HG03469 (cell line): Measurements from ENCODE around the gene PRKCZ.

Source experiments
- ATAC-seq: cut with Tn5 transposase; IDR thresholded peaks from one replicate; pipeline ENCODE4 v1.9.1; 2021; ENCODE audit warnings: mild to moderate bottlenecking, moderate library complexity, moderate number of reproducible peaks; ENCODE audit not compliant: unreplicated experiment

Gene PRKCZ

GRCh38 chr1:2049718-2050431 lies at the start of gene PRKCZ:
TSS of gene PRKCZ (plus strand) at chr1:2050411. CDS start at chr1:2050631, 220 bp downstream.
- peak; percentile 68 for ATAC-seq

GRCh38 chr1:2000432-2000831 lies 49.8 kb upstream of the PRKCZ start:
- no peak for ATAC-seq

GRCh38 chr1:2000850-2001249 lies 49.4 kb upstream of the PRKCZ start:
- no peak for ATAC-seq

GRCh38 chr1:2001773-2002411 lies 48.3 kb upstream of the PRKCZ start:
- no peak for ATAC-seq

GRCh38 chr1:2003541-2004131 lies 46.6 kb upstream of the PRKCZ start, which contains the start of gene CFAP74:
TSS of gene CFAP74 (minus strand) at chr1:2003786. CDS start at chr1:1990956, 12,830 bp downstream.
- no peak for ATAC-seq

GRCh38 chr1:2004856-2005255 lies 45.4 kb upstream of the PRKCZ start:
- no peak for ATAC-seq

GRCh38 chr1:2009101-2010053 lies 40.8 kb upstream of the PRKCZ start:
- ATAC-seq, result no peak

GRCh38 chr1:2014181-2014580 lies 36.0 kb upstream of the PRKCZ start:
- ATAC-seq, result no peak

- no peak for ATAC-seq
Measured at GRCh38 chr1:2014741-2015735, 35.2 kb upstream of the PRKCZ start.

- ATAC-seq, result no peak
Measured at GRCh38 chr1:2016123-2016522, 34.1 kb upstream of the PRKCZ start.

GRCh38 chr1:2018217-2019171 lies 31.7 kb upstream of the PRKCZ start:
- no peak for ATAC-seq

- ATAC-seq, result no peak
Measured at GRCh38 chr1:2019172-2019543, 31.1 kb upstream of the PRKCZ start, which contains the start of gene GABRD. TSS of gene GABRD (plus strand) at chr1:2019345. CDS start at chr1:2019424, 79 bp downstream.

GRCh38 chr1:2019571-2020309 lies 30.5 kb upstream of the PRKCZ start:
- ATAC-seq, result no peak

- no peak for ATAC-seq
Measured at GRCh38 chr1:2020310-2020655, 29.9 kb upstream of the PRKCZ start.

- no peak for ATAC-seq
Measured at GRCh38 chr1:2021550-2021949, 28.7 kb upstream of the PRKCZ start.

- no peak for ATAC-seq
Measured at GRCh38 chr1:2022063-2022770, 28.0 kb upstream of the PRKCZ start.

- ATAC-seq, result no peak
Measured at GRCh38 chr1:2023187-2023586, 27.0 kb upstream of the PRKCZ start.
